LNCaP clone FGC (cell line): ENCODE results near the gene PSMB2.

ENCODE experiments used
- DNase-seq: peaks from one replicate; pipeline ENCODE4 v3.0.0-alpha.2; 2011; ENCODE audit warnings: low read depth
- H3K4me3 ChIP-seq: 2 replicates; pipeline ENCODE4 v1.5.1; 2011; ENCODE audit warnings: mild to moderate bottlenecking, low read depth, low read length, control low read depth
- TF ChIP-seq, protein P1 (sequence below): IDR thresholded peaks from 2 replicates; pipeline ENCODE4 v1.5.1; 2012; ENCODE audit warnings: mild to moderate bottlenecking; ENCODE audit not compliant: control insufficient read depth, insufficient read depth; ENCODE audit errors: extremely low read depth

PSMB2 gene

DNA sequence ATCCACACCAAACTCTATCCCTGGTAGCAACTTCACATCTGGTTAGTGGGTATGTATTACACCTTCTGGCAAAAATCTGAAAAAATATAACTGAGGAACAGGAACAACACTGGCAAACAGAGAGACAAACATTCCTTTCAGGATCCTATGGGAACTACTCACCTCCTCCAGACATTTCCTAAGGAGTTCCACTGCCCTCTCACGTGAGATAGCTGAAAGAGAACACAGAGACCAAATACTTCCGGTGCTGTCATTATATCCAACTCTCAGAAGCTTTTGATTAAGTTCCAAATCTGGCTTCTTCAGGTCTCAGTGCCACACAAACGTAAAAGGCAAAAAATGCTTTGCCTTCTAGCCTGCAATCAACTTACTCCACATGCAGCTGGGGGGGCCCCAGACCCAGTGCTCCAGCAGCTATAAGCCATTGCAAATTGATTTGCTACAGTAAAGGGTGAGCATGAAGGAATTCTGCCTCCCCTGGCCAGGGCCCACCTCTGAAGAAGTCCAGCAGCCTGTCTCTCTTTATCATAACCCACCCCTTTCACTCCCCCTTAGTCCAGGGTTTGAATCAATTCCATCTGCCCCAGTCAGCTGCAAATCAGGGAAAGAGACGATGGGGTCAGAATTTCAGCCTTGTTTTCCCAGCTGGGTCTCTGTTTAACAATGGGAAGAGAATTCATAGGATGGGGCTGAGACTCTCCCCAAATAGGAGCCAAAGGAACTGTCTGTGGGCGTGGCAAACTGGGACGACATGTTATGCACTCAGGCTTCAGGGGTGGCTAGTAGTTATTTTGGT lies 36.1 kb downstream of the PSMB2 start:
- no peak for DNase-seq
- no peak overlapping the region for H3K4me3 ChIP-seq
- TF ChIP-seq, protein P1, sequence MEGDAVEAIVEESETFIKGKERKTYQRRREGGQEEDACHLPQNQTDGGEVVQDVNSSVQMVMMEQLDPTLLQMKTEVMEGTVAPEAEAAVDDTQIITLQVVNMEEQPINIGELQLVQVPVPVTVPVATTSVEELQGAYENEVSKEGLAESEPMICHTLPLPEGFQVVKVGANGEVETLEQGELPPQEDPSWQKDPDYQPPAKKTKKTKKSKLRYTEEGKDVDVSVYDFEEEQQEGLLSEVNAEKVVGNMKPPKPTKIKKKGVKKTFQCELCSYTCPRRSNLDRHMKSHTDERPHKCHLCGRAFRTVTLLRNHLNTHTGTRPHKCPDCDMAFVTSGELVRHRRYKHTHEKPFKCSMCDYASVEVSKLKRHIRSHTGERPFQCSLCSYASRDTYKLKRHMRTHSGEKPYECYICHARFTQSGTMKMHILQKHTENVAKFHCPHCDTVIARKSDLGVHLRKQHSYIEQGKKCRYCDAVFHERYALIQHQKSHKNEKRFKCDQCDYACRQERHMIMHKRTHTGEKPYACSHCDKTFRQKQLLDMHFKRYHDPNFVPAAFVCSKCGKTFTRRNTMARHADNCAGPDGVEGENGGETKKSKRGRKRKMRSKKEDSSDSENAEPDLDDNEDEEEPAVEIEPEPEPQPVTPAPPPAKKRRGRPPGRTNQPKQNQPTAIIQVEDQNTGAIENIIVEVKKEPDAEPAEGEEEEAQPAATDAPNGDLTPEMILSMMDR = no peak

DNA sequence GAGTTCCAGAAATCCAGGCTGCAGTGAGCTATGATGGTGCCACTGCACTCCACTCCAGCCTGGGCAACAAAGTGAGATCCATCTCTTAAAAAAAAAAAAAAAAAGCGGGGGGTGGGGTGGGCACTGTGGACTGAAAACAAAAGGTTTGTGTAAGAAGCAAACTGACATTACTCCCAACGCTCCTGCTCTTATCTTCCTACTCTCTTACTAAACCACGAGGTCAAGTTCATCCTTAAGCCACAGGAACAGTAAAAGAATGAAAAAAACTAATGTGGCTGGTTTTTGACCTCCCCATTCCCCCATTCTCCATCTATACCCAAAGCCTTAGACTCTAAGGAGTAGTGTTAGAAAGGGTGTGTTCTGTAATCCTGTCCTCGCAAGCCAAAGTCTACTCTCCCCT lies 37.4 kb downstream of the PSMB2 start:
- DNase-seq = no peak
- H3K4me3 ChIP-seq = no peak overlapping the region
- TF ChIP-seq, protein P1 = no peak

DNA sequence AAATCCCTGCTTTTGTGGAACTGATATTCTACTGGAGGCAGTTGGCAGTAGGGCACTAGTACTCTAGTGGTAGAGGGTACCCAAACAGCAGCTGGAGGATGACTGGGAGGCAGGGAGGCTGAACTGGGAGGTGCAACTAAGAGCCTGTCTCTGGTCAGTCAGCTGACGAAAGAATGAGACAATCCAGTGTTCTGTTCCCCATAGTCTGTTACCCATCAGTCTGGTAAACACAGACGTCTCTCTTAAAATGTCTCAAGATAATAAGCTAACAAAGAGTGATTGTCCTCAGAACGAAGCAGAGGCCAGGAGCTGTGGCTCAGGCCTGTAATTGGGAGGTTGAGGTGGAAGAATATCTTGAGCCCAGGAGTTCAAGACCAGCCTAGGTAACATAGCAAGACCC lies 37.9 kb downstream of the PSMB2 start:
- TF ChIP-seq, protein P1 = no peak
- H3K4me3 ChIP-seq = no peak overlapping the region
- DNase-seq = no peak

DNA sequence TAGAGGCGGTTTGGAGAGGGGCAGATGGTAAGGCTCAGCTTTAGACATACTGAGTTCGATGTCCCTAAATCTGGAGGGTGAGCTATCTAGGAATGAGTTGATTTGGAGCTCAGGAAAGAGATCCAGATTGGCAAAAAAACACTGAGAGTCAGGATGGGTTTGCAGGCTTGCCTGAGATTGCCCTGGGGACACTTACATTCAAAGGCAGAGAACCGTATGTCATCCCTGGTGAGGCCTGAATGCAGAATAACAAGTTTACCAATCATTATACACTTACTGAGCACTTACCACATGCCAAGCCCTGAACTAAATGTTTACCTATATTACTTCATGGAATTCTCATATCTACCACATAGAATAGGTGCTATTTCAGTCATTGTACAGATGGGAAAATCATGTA lies 40.7 kb downstream of the PSMB2 start:
- no peak overlapping the region for H3K4me3 ChIP-seq
- TF ChIP-seq, protein P1 = no peak
- DNase-seq = no peak

DNA sequence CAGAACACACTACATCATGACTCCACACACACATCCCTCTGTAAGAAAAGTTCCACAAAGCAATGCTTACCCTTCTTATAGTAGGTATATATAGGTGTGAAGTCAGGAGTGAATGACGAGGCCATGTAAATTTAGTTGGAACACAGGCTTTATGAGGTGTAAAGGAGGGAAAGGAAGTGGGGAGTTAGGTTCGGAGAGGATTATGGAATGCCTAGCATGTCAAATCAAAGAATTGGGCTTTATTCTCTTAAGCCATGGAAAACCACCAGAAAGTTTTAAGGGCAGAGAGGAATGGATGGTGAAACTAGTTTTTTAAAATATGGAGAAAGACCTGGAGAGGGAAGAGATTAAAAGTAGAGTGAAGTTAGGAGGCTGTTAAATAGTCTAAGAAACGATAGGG lies 41.9 kb downstream of the PSMB2 start:
- no peak overlapping the region for H3K4me3 ChIP-seq
- TF ChIP-seq, protein P1 = no peak
- DNase-seq = no peak

DNA sequence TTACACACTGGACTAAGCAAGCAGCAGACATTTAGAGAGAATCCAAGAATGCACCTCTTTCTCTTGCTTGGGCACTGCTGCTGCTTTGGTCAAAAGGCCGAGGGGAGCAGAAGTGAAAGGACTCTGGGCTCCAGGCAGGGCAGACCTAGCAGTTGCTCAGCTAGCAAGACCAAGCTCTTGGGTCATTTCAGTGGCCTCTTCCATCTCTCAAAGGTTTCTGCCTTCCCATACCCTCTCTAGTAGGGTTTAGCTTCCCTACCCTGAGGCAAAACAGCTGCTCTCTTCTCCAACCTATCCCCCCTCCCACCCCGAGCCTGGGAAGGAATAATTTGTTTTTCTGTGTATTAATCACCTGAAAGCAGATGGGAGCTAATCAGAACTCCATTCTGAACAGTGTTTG lies 42.4 kb downstream of the PSMB2 start:
- TF ChIP-seq, protein P1 = no peak
- DNase-seq = no peak
- no peak overlapping the region for H3K4me3 ChIP-seq

DNA sequence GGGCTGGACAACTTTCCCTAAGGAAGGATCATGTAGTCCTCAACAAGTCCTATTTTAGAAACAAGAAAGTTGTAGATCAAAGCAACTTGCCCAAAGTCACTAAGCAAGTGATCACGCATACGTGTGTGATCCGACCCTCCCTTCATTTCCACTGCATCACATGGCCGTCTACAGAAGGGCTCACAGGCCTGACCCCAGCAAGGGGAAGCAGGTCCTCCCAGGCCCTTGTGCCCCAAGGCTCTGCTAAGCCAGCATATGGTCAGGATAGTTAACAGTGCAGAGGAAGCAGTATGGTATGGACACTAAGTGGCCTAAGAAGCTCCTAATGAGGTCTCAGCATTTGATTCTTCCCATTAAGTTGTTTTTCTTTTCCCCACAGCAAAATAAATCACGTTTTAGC lies 43.5 kb downstream of the PSMB2 start:
- H3K4me3 ChIP-seq = no peak overlapping the region
- TF ChIP-seq, protein P1 = no peak
- no peak for DNase-seq
